ENCODE data around the gene RNF5. TPM values are rescaled to one million over a fixed set of nuclear protein-coding genes. Genes with fewer than 3 reads are reported as not detected.
"Not testable (repeated sequence)": the region's sequence is repeated elsewhere in the genome, so short reads cannot be mapped to it uniquely, and the experiment has no call there.

The RNF5 gene
- total RNA-seq, 2 donors from 2014 or later = 98.6 to 129 TPM

- WGBS = 74% methylated on average over 15 of the region's 15 CpGs
- Histone ChIP-seq H3K27me3 (replicated peaks; ENCODE audit: insufficient read depth) (no peaks in the 10 kb centered on the region), H3K27ac (peak overlapping the region; percentile 47 to 98), H3K4me1 (replicated peaks) (no peaks in the 10 kb centered on the region), H3K36me3 (no peaks in the 10 kb centered on the region), H3K9me3 (no peaks in the 10 kb centered on the region), H3K4me3 (no peak overlapping the region)
- intact Hi-C loops (cut with DNase I) = no loop called here
- no peak for DNase-seq (ENCODE audit: low spot score)
- TF ChIP-seq POLR2A (IDR thresholded peaks at IDR 0.05) (no peak), POLR2AphosphoS5 (IDR thresholded peaks at IDR 0.05) (no peak)
- TF ChIP-seq, protein P1, sequence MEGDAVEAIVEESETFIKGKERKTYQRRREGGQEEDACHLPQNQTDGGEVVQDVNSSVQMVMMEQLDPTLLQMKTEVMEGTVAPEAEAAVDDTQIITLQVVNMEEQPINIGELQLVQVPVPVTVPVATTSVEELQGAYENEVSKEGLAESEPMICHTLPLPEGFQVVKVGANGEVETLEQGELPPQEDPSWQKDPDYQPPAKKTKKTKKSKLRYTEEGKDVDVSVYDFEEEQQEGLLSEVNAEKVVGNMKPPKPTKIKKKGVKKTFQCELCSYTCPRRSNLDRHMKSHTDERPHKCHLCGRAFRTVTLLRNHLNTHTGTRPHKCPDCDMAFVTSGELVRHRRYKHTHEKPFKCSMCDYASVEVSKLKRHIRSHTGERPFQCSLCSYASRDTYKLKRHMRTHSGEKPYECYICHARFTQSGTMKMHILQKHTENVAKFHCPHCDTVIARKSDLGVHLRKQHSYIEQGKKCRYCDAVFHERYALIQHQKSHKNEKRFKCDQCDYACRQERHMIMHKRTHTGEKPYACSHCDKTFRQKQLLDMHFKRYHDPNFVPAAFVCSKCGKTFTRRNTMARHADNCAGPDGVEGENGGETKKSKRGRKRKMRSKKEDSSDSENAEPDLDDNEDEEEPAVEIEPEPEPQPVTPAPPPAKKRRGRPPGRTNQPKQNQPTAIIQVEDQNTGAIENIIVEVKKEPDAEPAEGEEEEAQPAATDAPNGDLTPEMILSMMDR (IDR thresholded peaks at IDR 0.05) = no peak
Observed at GRCh38 chr6:32191696-32192607, 13.7 kb downstream of the RNF5 start.

GRCh38 chr6:32192608-32193039, 14.4 kb downstream of the RNF5 start, which contains the start of gene GPSM3:
Gene GPSM3 (minus strand): TSS chr6:32192643. CDS start chr6:32192513, 130 bp downstream.
- peak; percentile 19 for TF ChIP-seq POLR2A (IDR thresholded peaks at IDR 0.05)
- TF ChIP-seq, protein P1 (IDR thresholded peaks at IDR 0.05) = no peak
- H3K36me3 ChIP-seq = no peaks in the 10 kb centered on the region
- WGBS = 12% methylated on average over 5 of the region's 5 CpGs
- no peaks in the 10 kb centered on the region for H3K9me3 ChIP-seq
- no peaks in the 10 kb centered on the region for H3K4me1 ChIP-seq (replicated peaks)
- peak within 1 kb of the TSS; percentile 47 to 98 for H3K27ac ChIP-seq
- no peak for DNase-seq (ENCODE audit: low spot score)
- H3K27me3 ChIP-seq (replicated peaks; ENCODE audit: insufficient read depth) = no peaks in the 10 kb centered on the region
- H3K4me3 ChIP-seq = no peak within 1 kb of the TSS
- intact Hi-C loops (cut with DNase I) = no loop called here

DNA sequence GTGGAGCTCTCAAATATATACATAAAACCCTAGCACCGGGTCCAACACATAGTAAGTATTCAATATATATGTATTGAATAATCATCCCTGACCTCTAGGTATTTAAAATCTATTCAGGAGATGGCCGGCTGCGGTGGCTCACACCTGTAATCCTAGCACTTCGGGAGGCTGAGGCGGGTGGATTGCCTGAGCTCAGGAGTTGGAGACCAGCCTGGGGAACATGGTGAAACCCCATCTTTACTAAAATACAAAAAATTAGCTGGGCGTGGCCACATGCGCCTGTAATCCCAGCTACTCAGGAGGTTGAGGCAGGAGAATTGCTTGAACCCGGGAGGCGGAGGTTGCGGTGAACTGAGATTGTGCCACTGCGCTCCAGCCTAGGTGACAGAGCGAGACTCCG, 14.9 kb downstream of the RNF5 start:
- intact Hi-C loops (cut with DNase I); DNase-seq (ENCODE audit: low spot score); H3K27me3 ChIP-seq (replicated peaks; ENCODE audit: insufficient read depth); H3K9me3 ChIP-seq; H3K4me1 ChIP-seq (replicated peaks); H3K4me3 ChIP-seq; H3K36me3 ChIP-seq: not testable (repeated sequence)
- WGBS = 78% methylated on average over 13 of the region's 13 CpGs
- peak overlapping the region; percentile 47 to 98 for H3K27ac ChIP-seq

- 88% methylated on average over 4 of the region's 4 CpGs for WGBS
- TF ChIP-seq POLR2AphosphoS5 (IDR thresholded peaks at IDR 0.05) (no peak), POLR2A (IDR thresholded peaks at IDR 0.05) (no peak)
- TF ChIP-seq, protein P1 (IDR thresholded peaks at IDR 0.05) = no peak
- no peaks in the 10 kb centered on the region for H3K4me1 ChIP-seq (replicated peaks)
- H3K27me3 ChIP-seq (replicated peaks; ENCODE audit: insufficient read depth) = no peaks in the 10 kb centered on the region
- intact Hi-C loops (cut with DNase I) = loop anchor here (2.0 kb wide), 1 partner anchor 76 kb away; no protein-coding TSS in a partner anchor
- no peak overlapping the region for H3K4me3 ChIP-seq
- peak overlapping the region; percentile 99 for H3K27ac ChIP-seq
- no peak for DNase-seq (ENCODE audit: low spot score)
- H3K36me3 ChIP-seq = no peaks in the 10 kb centered on the region
- H3K9me3 ChIP-seq = no peaks in the 10 kb centered on the region
Observed at GRCh38 chr6:32194388-32194787, 16.2 kb downstream of the RNF5 start.

- peak; percentile 86 for TF ChIP-seq POLR2A (IDR thresholded peaks at IDR 0.05)
- no peak for TF ChIP-seq POLR2AphosphoS5 (IDR thresholded peaks at IDR 0.05)
- TF ChIP-seq, protein P1 (IDR thresholded peaks at IDR 0.05) = peak in 3 of 4 experiments; percentile 8 to 74 (median 54)
- no peaks in the 10 kb centered on the region for H3K4me1 ChIP-seq (replicated peaks)
- DNase-seq (ENCODE audit: low spot score) = no peak
- peak overlapping the region; percentile 18 to 29 for H3K4me3 ChIP-seq
- no peaks in the 10 kb centered on the region for H3K36me3 ChIP-seq
- WGBS = 15% methylated on average over 15 of the region's 15 CpGs
- peak overlapping the region; percentile 99 for H3K27ac ChIP-seq
- intact Hi-C loops (cut with DNase I) = loop anchor here (2.0 to 5.0 kb wide), 2 partner anchors 76 to 777 kb away; no protein-coding TSS in a partner anchor
- no peaks in the 10 kb centered on the region for H3K9me3 ChIP-seq
- no peaks in the 10 kb centered on the region for H3K27me3 ChIP-seq (replicated peaks; ENCODE audit: insufficient read depth)
Observed at GRCh38 chr6:32194825-32195651, 16.8 kb downstream of the RNF5 start.
